HepG2 (cell line): ENCODE data around the gene PALM. TPM values are rescaled to one million over a fixed set of nuclear protein-coding genes. Genes with fewer than 3 reads are reported as not detected.

Experiments used
- CCAR2 ChIP-seq: fragments of 200-400 bp; formaldehyde crosslinking; optimal IDR thresholded peaks from 2 replicates; pipeline ENCODE3; 2018; ENCODE audit warnings: low read depth, mild to moderate bottlenecking, low read length, moderate library complexity
- CEBPZ ChIP-seq: IDR thresholded peaks from 2 replicates; pipeline ENCODE4 v1.6.1; 2012; ENCODE audit warnings: low read length, improper control_type of control experiment
- FOXP1 ChIP-seq, 2 experiments: fragments of 450-650 bp in 1 of 2; IDR thresholded peaks; 2 replicates each; pipeline ENCODE4 v1.6.1; 2017 to 2018; ENCODE audit warnings: antibody characterized with exemption in 1 of 2
- JUND ChIP-seq: sonication (generic); formaldehyde crosslinking; IDR thresholded peaks from 2 replicates; pipeline ENCODE4 v1.8.0; 2022; ENCODE audit warnings: mild to moderate bottlenecking, missing genetic modification reagents
- NR3C1 ChIP-seq: sonication (generic); formaldehyde crosslinking; IDR thresholded peaks from 2 replicates; pipeline ENCODE4 v1.4.0; 2020; ENCODE audit warnings: missing genetic modification reagents
- PAX8 ChIP-seq: sonication (generic); formaldehyde crosslinking; IDR thresholded peaks from 2 replicates; pipeline ENCODE4 v1.8.0; 2022; ENCODE audit warnings: mild to moderate bottlenecking, missing genetic modification reagents, borderline replicate concordance
- SETDB1 ChIP-seq: sonication (generic); formaldehyde crosslinking; IDR thresholded peaks from 2 replicates; pipeline ENCODE4 v1.5.1; 2020; ENCODE audit warnings: missing genetic modification reagents, mild to moderate bottlenecking, borderline replicate concordance
- SMARCE1 ChIP-seq: fragments of 450-650 bp; IDR thresholded peaks from 2 replicates; pipeline ENCODE4 v1.6.1; 2017; ENCODE audit warnings: borderline replicate concordance
- SOX6 ChIP-seq, 2 experiments: fragments of 450-650 bp in 1 of 2; sonication (generic) in 1 of 2; formaldehyde crosslinking in 1 of 2; IDR thresholded peaks; 2 replicates each; pipeline versions ENCODE4 v1.4.0 to v1.6.1; 2017 to 2020; ENCODE audit warnings: antibody characterized with exemption in 1 of 2, mild to moderate bottlenecking in 1 of 2, missing genetic modification reagents in 1 of 2
- TFDP1 ChIP-seq: IDR thresholded peaks from 2 replicates; pipeline ENCODE4 v1.6.1; 2016; ENCODE audit warnings: missing compliant biosample characterization, missing genetic modification reagents, borderline replicate concordance
- UBTF ChIP-seq: sonication (generic); formaldehyde crosslinking; IDR thresholded peaks from 2 replicates; pipeline ENCODE4 v1.4.0; 2020; ENCODE audit warnings: mild to moderate bottlenecking, missing genetic modification reagents
- ZBTB8A ChIP-seq: sonication (generic); formaldehyde crosslinking; IDR thresholded peaks from 2 replicates; pipeline ENCODE4 v1.4.0; 2020; ENCODE audit warnings: mild to moderate bottlenecking, low read depth, missing genetic modification reagents, borderline replicate concordance
- ZKSCAN5 ChIP-seq: sonication (generic); formaldehyde crosslinking; IDR thresholded peaks from 2 replicates; pipeline ENCODE4 v1.5.1; 2020; ENCODE audit warnings: mild to moderate bottlenecking, missing genetic modification reagents
- ZNF30 ChIP-seq: sonication (generic); formaldehyde crosslinking; IDR thresholded peaks from 2 replicates; pipeline ENCODE4 v1.5.0; 2020; ENCODE audit warnings: mild to moderate bottlenecking, missing genetic modification reagents
- ZNF335 ChIP-seq: sonication (generic); formaldehyde crosslinking; IDR thresholded peaks from 2 replicates; pipeline ENCODE4 v1.4.0; 2020; ENCODE audit warnings: missing genetic modification reagents
- ZNF430 ChIP-seq: sonication (generic); formaldehyde crosslinking; IDR thresholded peaks from 2 replicates; pipeline ENCODE4 v1.9.0; 2021; ENCODE audit warnings: mild to moderate bottlenecking, missing genetic modification reagents
- ZNF749 ChIP-seq: sonication (generic); formaldehyde crosslinking; IDR thresholded peaks from 2 replicates; pipeline ENCODE4 v1.8.0; 2022; ENCODE audit warnings: mild to moderate bottlenecking, missing genetic modification reagents, moderate library complexity, borderline replicate concordance
- ZNF777 ChIP-seq: sonication (generic); formaldehyde crosslinking; IDR thresholded peaks from 2 replicates; pipeline ENCODE4 v1.4.0; 2020; ENCODE audit warnings: missing genetic modification reagents
- ZSCAN21 ChIP-seq: sonication (generic); formaldehyde crosslinking; IDR thresholded peaks from 2 replicates; pipeline ENCODE4 v1.8.0; 2022; ENCODE audit warnings: mild to moderate bottlenecking, missing genetic modification reagents, moderate library complexity, borderline replicate concordance
- polyA plus RNA-seq, 8 experiments: library from polyadenylated mRNA; depleted of rRNA in 3 of 8; stranded (reverse) in 7 of 8; unstranded in 1 of 8; fragments of >200 nt; fragmentation: Illumina TruSeq in 4 of 8; extraction: Trizol in 4 of 8; gene quantifications; 2 replicates each; pipeline versions ENCODE4 v1.2.1 to v1.2.3, GENCODE V29; 2011 to 2016; ENCODE audit warnings: low read depth in 4 of 8, missing spikeins in 1 of 8, mixed read lengths in 1 of 8; ENCODE audit not compliant: insufficient read depth in 1 of 8
- total RNA-seq, 5 experiments: library from RNA; depleted of rRNA; stranded (reverse); fragments of >200 nt; fragmentation: Illumina TruSeq; extraction: Trizol; gene quantifications; 2 replicates each; pipeline ENCODE4 v1.2.3, GENCODE V29; 2016; ENCODE audit warnings: low read depth in 1 of 5

The PALM gene
- total and polyA plus RNA-seq, 2 of the 13 experiments (the other 11 are each of a cell fraction or from before 2014, with no cell fraction given): 4.0 to 9.7 TPM

- TF ChIP-seq TFDP1 (CRISPR knock-in tag): peak; percentile 29; the same call in 1 of the 2 replicates
- TF ChIP-seq CCAR2: no peak
- 0 out of 2 replicates have a peak, but pooled peaks have one; percentile 30 for TF ChIP-seq JUND
- TF ChIP-seq ZNF335 (CRISPR knock-in tag): no peak
- TF ChIP-seq PAX8 (CRISPR knock-in tag): no peak
- TF ChIP-seq CEBPZ: no peak
- TF ChIP-seq ZBTB8A (CRISPR knock-in tag): no peak
- no peak for TF ChIP-seq ZKSCAN5
- no peak for TF ChIP-seq SMARCE1
- no peak for TF ChIP-seq ZNF749
- TF ChIP-seq NR3C1: no peak
- TF ChIP-seq SOX6 (IDR thresholded peaks at IDR 0.05): no peak
- peak; percentile 36; the same call in 1 of the 2 replicates for TF ChIP-seq SOX6 (CRISPR knock-in tag; IDR thresholded peaks at IDR 0.05)
- no peak for TF ChIP-seq FOXP1 (IDR thresholded peaks at IDR 0.05)
- TF ChIP-seq FOXP1 (CRISPR knock-in tag; IDR thresholded peaks at IDR 0.05): 0 out of 2 replicates have a peak, but pooled peaks have one; percentile 27
- TF ChIP-seq ZNF30 (CRISPR knock-in tag): no peak
- no peak for TF ChIP-seq ZSCAN21 (CRISPR knock-in tag)
- TF ChIP-seq UBTF (CRISPR knock-in tag): peak; percentile 36; the same call in 1 of the 2 replicates
- no peak; the same call in 1 of the 2 replicates for TF ChIP-seq ZNF777 (CRISPR knock-in tag)
- no peak for TF ChIP-seq SETDB1
- no peak for TF ChIP-seq ZNF430 (CRISPR knock-in tag)
These were observed 44.1 kb downstream of the PALM start (continued) for GRCh38 chr19:752652-753517.
